ENCODE data around the gene FNDC11. TPM values are rescaled to one million over a fixed set of nuclear protein-coding genes. Genes with fewer than 3 reads are reported as not detected.
A peak's percentile ranks its signal among the peaks of the same experiment; 100 is the strongest.
"Not testable (repeated sequence)": the region's sequence is repeated elsewhere in the genome, so short reads cannot be mapped to it uniquely, and the experiment has no call there.

Gene FNDC11
- total RNA-seq, 1 experiment from 2014 or later = not detected

- DNase-seq (ENCODE audit: low read depth) = no peak
These were observed 12.6 kb downstream of the FNDC11 start for GRCh38 chr20:63566395-63567135.

DNA sequence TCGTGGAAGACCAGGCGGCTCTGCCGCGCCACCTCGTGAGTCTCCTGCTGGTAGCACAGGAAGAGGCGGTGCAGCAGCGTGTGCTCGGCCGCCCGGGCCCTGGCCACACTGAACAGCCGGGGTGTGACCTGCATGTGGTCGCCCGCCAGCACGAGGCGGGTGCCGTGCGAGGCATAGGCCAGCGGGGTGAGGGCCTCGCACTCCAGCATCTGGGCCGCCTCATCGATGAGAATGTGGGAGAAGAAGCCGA, 13.1 kb downstream of the FNDC11 start:
- DNase-seq (ENCODE audit: low read depth) = no peak

DNA sequence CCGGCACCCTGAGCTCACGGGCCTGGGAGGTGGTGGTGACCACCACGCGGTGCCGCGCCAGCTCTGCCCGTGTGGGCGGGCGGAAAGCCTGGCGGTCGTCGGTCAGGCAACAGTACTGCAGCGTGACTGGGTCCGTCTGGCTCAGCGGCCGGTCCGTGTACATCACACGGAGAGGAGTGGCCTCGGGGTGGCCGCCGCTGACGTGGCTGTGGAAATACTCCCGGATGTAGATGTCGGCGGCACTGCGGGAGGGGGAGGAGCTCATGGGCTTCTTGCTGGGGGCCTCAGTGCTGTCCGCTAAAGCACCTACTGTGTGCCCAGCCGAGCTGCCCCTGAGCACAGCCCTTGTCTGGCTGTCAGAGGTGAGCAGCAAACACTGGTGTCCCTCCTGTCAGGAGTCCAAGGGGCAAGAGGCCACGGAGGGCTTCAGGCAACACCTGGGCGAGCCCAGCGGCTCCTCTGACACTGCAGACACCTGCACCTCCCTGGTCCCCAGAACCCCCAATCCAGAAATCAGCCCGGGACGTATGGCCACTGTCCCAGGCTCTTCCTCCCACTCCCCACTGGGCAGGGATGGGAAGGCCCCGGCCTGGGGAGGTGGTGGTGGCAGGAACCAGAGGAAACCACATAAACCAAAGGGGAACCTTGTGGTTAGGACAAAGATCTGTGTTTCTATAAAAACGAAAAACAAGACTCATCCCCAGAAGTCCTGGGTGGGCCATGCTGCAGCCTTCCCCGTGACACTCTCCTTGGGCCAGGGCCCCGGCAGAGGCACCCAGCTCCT, 13.6 kb downstream of the FNDC11 start:
- DNase-seq (ENCODE audit: low read depth) = peak; percentile 33

DNA sequence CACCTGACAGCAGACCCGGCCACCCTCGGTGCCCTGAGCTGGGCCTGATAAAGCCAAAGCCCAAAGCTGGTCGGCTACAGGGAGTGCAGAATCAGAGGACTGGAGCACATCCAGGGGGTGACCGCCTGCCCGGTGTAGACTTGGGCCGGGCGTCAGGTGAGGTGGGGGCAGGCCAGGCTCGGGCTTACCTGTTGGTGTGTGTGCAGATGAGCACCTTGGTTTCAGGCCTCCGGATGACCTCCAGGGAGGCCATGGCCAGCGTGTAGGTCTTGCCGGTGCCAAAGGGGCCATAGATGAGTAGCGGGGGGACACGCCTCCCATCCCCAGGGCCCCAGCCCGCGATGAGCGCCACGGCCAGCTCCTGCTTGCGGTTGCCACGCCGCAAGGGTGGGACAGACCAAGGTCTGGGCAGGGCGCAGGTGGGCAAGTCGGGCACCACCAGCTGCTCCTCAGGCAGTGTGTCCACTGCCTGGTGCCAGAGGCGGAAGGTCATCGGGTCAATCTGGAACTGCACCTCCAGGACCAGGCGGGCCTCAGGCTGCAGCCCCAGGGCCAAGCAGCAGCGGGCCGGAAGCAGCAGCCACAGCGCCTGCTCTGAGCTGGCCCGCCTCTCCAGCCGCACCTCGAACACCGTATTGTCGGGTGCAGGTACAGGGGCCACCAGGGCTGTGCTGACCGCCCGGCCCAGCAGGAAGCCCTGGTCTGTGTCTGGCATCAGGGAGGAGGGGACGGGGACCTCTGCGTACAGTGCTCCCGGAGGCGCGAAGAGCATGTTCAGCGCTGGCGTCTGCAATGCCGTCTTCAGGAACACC, 14.4 kb downstream of the FNDC11 start:
- no peak for DNase-seq (ENCODE audit: low read depth)

DNA sequence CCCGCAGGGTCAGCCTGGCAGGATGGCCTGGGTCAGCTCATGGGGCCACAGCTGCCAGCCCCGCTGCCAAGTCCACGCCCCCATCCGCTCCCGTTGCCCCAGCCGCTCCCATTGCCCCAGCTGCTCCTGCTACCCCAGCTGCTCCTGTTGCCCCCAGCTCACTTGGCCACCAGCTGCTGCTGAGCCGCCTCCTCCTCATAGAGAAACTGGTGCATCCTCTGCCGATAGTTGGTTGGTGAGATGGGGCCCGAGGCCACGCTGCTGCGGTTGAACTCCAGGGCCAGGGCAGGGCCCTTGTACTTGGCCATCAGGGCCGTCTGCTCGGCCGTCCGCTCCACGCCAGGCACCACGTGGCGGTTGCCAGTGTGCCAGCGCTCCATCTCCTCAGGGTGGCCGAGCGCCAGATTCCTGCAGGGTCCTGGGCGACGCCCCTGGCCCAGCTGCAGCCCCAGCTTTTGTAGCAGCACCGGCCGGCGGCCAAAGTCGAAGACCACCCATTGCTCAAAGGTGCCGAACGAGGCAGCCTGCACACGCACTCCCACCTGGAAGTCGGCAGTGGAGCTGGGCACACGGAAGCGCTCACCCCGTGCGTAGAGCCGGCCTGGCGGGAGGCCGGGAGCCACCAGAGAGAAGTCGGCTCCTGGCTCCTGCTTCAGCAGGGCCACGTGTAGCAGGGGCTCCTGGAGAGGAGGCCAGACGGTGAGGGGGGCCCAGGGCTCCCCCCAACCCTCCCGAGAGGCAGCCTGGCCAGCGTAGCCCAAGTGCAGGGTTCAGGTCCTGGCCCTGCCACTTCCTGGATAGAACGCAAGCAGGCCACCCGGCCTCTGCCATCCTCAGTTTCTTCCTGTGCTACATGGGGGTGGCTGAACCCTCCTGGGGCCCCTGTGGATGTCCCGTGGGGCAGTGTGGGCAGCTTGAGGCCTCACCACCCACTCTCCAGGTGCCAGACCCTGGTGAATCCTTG, 15.3 kb downstream of the FNDC11 start:
- DNase-seq (ENCODE audit: low read depth) = no peak

DNA sequence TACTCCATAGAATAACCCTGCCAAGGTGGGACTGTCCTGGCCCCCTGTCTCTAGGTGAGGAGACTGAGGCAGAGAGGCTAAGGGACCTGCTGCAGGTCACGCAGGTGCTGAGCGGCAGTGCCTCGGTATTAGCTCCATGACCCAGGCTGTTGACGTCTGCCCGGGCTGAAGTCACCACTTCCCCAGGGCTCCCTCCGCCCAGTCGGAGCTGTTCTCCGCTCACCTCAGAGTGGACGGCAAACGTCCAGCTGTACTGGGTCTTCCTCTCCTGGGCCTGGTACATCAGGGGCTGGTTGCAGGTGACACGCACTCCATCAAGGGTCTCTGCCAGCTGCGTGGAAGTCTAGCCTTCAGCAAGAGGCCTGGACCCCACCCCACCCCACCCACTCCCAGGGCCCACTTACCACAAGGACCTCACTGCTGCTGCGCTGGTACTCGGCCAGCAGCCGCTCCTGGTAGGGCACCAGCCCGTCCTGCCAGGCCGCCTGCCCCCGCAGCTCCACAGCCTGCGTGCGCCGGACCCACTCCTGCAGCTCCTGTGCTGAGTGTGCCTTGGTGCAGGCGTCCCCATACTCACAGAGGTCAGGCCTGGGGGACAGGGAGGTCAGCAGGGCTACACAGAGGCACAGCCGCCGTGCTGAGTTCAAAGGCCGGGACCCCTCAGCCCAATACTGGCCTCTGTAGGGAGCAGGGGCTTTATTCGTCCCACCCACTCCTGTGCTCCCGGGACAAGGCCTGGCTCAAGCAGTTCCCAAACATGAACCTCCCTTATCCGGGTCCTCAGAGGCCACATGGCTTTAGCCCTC, 16.5 kb downstream of the FNDC11 start:
- DNase-seq (ENCODE audit: low read depth) = no peak

DNA sequence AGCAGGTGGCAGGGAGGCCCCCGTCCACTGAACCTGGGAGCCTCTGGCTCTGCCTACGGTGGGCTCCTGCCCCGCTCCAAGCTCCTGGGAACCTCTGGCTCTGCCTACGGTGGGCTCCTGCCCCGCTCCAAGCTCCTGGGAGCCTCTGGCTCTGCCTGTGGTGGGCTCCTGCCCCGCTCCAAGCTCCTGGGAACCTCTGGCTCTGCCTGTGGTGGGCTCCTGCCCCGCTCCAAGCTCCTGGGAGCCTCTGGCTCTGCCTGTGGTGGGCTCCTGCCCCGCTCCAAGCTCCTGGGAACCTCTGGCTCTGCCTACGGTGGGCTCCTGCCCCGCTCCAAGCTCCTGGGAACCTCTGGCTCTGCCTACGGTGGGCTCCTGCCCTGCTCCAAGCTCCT, 17.1 kb downstream of the FNDC11 start:
- not testable (repeated sequence) for DNase-seq (ENCODE audit: low read depth)

GRCh38 chr20:63572071-63572787, 18.3 kb downstream of the FNDC11 start:
- DNase-seq (ENCODE audit: low read depth) = no peak

GRCh38 chr20:63572788-63573646, 19.1 kb downstream of the FNDC11 start:
- DNase-seq (ENCODE audit: low read depth) = peak; percentile 21

GRCh38 chr20:63573647-63574131, 19.7 kb downstream of the FNDC11 start:
- no peak for DNase-seq (ENCODE audit: low read depth)

DNA sequence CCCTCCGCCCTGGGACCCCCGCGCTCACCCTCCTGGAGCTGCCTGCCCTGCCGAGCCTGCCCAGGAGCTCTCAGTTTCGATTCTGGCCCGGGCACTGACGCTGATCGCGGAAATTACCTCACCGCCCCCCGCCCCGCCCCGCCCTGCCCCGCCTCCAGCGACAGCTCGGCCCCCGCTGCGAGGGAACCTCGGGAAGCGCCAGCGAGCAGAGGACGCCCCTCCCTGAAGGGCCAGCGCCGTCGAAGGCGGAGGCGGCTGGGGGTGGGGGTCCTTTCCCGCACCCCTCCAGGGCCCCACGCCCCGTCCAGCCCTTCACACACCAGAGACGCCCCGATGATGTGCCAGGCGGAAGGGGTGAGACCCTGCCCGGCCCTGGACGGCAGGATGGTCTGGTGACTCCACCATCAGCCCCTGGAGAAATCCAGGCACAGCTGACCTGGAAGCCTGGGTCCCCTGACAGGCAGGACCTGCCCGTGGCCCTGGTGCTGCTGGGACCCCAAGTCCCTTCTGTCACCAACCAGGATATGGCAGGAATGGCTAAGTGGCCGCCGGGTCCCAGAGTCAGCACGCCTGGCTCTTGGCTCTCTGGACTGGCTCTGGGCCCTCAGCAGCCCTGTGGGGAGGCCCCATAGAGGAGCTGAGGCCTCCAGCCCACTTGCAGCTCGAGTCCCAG, 20.3 kb downstream of the FNDC11 start, which contains the start of gene HELZ2:
HELZ2 (minus strand) TSS at position 84 of the 673 bp plus-strand sequence. CDS start 1,854 bp downstream, outside the sequence.
- DNase-seq (ENCODE audit: low read depth) = no peak

DNA sequence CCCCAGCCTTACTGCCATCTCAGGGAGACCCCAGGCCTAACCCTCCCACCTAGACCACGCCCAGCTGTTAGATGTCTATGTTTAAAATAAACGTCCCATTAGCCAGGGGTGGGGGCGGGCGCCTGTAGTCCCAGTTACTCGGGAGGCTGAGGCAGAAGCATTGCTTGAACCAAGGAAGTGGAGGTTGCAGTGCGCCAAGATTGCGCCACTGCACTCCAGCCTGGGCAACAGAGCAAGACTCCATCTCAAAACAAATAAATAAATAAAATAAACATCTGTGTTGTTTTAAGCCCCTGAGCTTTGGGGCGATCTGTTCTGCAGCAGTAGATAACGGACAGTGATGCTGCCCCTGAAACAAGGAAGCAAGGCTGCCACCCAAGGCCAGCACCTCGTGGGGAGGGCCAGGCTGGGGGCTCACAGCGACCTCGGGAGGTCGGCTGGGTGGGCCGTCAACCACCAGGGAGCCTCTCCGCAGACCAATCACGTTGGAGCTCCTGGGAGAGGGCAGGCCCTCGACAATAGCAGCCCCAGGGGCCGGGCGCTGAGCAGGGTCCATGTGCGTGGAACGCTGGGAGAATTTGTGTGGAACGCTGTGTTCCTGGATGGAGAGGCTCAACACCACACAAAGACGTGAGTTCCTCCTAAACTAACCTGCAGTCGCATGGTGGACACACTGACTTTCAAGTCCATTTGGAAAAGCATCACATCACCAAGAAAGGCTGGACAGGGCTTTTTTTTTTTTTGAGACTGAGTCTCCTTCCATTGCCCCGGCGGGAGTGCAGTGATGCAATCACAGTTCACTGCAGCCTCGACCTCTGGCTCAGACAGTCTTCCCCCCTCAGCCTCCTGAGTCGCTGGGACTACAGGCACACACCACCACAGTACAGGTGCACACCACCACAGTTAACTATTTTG, 21.1 kb downstream of the FNDC11 start:
- DNase-seq (ENCODE audit: low read depth) = no peak

DNA sequence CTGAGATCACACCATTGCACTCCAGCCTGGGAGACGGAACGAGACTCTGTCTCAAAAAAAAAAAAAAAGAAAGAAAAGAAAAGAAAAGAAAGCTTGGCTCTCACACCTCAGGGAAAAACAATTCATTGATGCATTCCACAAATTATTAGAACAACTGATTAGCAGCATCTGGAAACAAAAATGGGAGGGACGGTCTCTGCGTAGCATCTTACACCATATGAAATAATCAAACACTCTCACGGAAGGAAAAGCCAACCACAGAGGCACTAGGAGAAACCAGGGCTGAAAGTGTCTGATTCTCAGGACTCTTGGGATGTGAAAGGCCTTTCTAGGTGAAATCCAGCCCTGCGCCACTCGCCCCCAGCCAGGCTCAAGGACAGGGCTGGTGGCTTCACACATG, 22.4 kb downstream of the FNDC11 start:
- no peak for DNase-seq (ENCODE audit: low read depth)

DNA sequence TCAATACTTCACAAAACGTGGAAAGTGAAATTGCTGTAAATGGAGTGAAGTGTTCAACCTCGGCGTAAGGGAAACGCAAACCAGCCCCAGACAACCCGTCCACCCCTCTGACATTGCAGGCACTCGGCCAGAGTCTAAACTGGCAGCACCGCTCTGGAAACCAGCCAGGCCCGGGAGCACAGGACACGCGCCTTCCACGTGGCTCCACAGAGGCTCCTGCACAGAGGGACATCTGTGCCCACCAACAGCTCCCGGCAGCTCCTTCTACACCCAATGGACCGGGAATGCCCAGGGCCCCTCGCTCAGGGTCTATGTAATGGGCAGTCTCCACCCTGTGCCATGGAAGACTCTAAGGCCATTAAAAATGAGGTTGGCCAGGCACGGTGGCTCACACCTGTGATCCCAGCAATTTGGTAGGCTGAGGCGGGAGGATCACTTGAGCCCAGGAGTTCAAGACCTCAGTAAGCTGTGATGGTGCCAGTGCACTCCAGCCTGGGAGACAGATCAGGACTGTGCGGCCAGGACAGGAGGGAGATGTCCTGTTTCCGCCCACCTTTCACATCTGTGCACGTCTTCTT, 23.4 kb downstream of the FNDC11 start:
- DNase-seq (ENCODE audit: low read depth) = no peak

- DNase-seq (ENCODE audit: low read depth) = no peak
These were observed 24.5 kb downstream of the FNDC11 start for GRCh38 chr20:63578224-63579016.
